Breast epithelium (tissue), 4 donors: ENCODE results near the gene MAGIX. TPM values are rescaled to one million over a fixed set of nuclear protein-coding genes. Genes with fewer than 3 reads are reported as not detected.

Source experiments
- DNase-seq, 2 donors: peaks; one replicate each; pipeline ENCODE4 v3.0.0-alpha.2; 2019; ENCODE audit warnings: low spot score in 2 of 2
- H3K27ac ChIP-seq, 2 donors: fragments of 200-600 bp; sonication (generic) in 1 of 2; one replicate each; pipeline ENCODE4 v1.5.1; 2016 to 2019; ENCODE audit warnings: mild to moderate bottlenecking in 1 of 2
- H3K27me3 ChIP-seq, 2 donors: fragments of 200-600 bp; sonication (generic) in 1 of 2; one replicate each; pipeline versions ENCODE4 v1.5.1 to v1.6.0; 2017 to 2019; ENCODE audit warnings: control low read depth in 1 of 2, mild to moderate bottlenecking in 1 of 2
- H3K36me3 ChIP-seq: fragments of 200-600 bp; one replicate; pipeline ENCODE4 v1.5.1; 2019
- H3K4me1 ChIP-seq, 2 donors: fragments of 200-600 bp; sonication (generic); one replicate each; pipeline ENCODE4 v1.5.1; 2016 to 2019; ENCODE audit warnings: control low read depth in 1 of 2
- H3K4me3 ChIP-seq, 3 donors: fragments of 200-600 bp; sonication (generic); 1 replicate in 2 of 3; 2 replicates in 1 of 3; pipeline ENCODE4 v1.5.1; 2016 to 2019; ENCODE audit warnings: mild to moderate bottlenecking in 3 of 3, moderate library complexity in 2 of 3
- H3K9me3 ChIP-seq, 2 donors: fragments of 200-600 bp; sonication (generic) in 1 of 2; one replicate each; pipeline ENCODE4 v1.5.1; 2016 to 2019; ENCODE audit warnings: control low read depth in 1 of 2
- CTCF ChIP-seq, 3 donors: fragments of 450-650 bp; IDR thresholded peaks; one replicate each; pipeline ENCODE4 v1.5.1; 2016 to 2017; ENCODE audit warnings: antibody characterized with exemption in 3 of 3, mild to moderate bottlenecking in 3 of 3, moderate library complexity in 3 of 3
- POLR2A ChIP-seq: fragments of 450-650 bp; IDR thresholded peaks from one replicate; pipeline ENCODE4 v1.6.1; 2016; ENCODE audit warnings: antibody characterized with exemption, mild to moderate bottlenecking, moderate library complexity
- POLR2AphosphoS5 ChIP-seq, 3 donors: sonication (generic); formaldehyde crosslinking; IDR thresholded peaks; one replicate each; pipeline ENCODE4 v1.6.1; 2017; ENCODE audit warnings: antibody characterized with exemption in 3 of 3
- intact Hi-C: fragments of 100-400 bp; cut with DNase I; formaldehyde crosslinking; loops from one replicate; pipeline ENCODE4 v1.15.1; 2023; ENCODE audit warnings: low total_unique reads
- total RNA-seq, 3 donors: library from RNA; depleted of rRNA; stranded (reverse); fragments of >200 nt; gene quantifications; one replicate each; pipeline ENCODE4 v1.1.0, GENCODE V29; 2016

MAGIX gene
- 10 to 100 TPM in 1 of 3 donors, 1 to 10 TPM in 2; 1.3 to 12.4 (median 4.9) TPM for total RNA-seq

DNA sequence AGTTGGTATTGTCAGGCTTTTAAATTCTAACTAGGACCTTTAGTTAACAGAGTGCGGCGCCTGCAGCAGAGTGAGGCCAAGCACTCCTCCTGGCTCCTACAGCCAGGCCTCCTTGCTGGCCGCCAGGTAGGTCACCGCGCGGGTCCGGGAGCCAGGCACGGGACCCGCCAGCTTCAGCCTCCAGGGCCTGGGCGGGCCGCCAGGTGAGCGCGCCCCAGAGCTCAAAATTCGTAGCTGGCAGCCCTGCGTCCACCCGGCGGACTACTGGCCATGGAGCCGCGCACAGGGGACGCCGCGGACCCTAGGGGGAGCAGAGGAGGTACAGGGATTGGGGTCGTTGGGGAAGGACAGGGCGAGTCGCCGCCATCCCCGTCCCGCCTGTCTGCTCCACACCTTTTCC is at the start of gene MAGIX:
Gene MAGIX, plus strand, starts transcription at position 139 of the 400 bp plus-strand sequence. Its CDS starts 132 bp downstream, at position 271.
- intact Hi-C loops, result no loop called here
- H3K36me3 ChIP-seq, result no peaks in the 10 kb centered on the region
- no peak for TF ChIP-seq POLR2AphosphoS5 (IDR thresholded peaks at IDR 0.05)
- TF ChIP-seq CTCF (IDR thresholded peaks at IDR 0.05), result no peak
- no peak for TF ChIP-seq POLR2A
- no peak for DNase-seq
- no peaks in the 10 kb centered on the region for H3K4me1 ChIP-seq
- no peaks in the 10 kb centered on the region for H3K9me3 ChIP-seq
- peak within 1 kb of the TSS; percentile 87 to 98 for H3K27ac ChIP-seq
- H3K4me3 ChIP-seq, result peak within 1 kb of the TSS; percentile 36 to 70 (median 51)
- H3K27me3 ChIP-seq, result peaks cover 0 to 23% of the 10 kb centered on the region in 2 donors

DNA sequence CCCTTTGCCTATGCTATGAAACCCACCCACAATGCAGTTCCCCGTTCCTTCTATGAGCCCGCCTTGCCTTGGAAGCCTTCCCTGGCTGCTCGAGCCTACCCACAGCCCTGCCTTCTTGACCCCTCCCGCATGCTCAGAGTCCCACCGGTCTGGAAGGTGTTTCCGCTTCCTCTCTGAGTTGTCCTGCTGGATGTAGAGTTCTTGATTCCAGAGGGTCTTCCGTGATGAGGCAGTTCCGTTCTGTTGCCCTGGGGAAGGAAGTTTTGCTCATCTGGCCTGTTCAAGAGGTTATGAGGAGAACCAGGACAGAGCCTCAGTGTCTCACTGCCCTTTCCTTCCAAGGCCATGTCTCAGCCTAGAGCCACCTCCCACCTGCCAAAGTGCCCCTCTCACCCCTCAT is 46.5 kb upstream of the MAGIX start:
- H3K27ac ChIP-seq, result no peak overlapping the region
- DNase-seq, result no peak
- H3K27me3 ChIP-seq, result peaks cover 0 to 10% of the 10 kb centered on the region in 2 donors
- intact Hi-C loops, result no loop called here
- no peaks in the 10 kb centered on the region for H3K4me1 ChIP-seq
- no peaks in the 10 kb centered on the region for H3K36me3 ChIP-seq
- TF ChIP-seq POLR2A (no peak), POLR2AphosphoS5 (IDR thresholded peaks at IDR 0.05) (no peak), CTCF (IDR thresholded peaks at IDR 0.05) (no peak)
- H3K4me3 ChIP-seq, result no peak overlapping the region
- no peaks in the 10 kb centered on the region for H3K9me3 ChIP-seq

DNA sequence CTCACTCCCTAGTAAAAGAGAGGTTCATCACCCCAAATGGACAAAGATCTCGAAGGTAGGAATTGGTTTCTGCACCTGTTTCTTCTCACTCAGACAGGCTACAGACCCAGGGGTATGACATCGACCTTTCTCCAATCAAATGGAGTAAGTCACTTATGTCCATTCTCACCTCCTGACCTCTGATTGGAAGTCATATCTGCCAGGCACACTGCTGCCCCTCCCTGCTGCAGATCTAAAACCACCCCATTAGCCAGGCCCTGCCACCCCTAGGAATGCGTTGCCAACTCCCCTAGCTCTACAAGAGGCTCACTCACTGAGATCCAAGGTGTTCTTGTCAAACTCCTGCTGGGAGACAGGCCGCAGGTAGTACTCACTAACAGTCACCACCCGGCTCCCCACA is 45.8 kb upstream of the MAGIX start:
- H3K4me3 ChIP-seq, result no peak overlapping the region
- TF ChIP-seq POLR2AphosphoS5 (IDR thresholded peaks at IDR 0.05), result no peak
- no peak for TF ChIP-seq CTCF (IDR thresholded peaks at IDR 0.05)
- no peak for TF ChIP-seq POLR2A
- no peak for DNase-seq
- no peak overlapping the region for H3K27ac ChIP-seq
- no peaks in the 10 kb centered on the region for H3K36me3 ChIP-seq
- no peaks in the 10 kb centered on the region for H3K9me3 ChIP-seq
- peaks cover 0 to 10% of the 10 kb centered on the region in 2 donors for H3K27me3 ChIP-seq
- no peaks in the 10 kb centered on the region for H3K4me1 ChIP-seq
- intact Hi-C loops, result no loop called here

GRCh38 chrX:49117581-49117980 is 45.0 kb upstream of the MAGIX start:
- Histone ChIP-seq H3K4me1 (no peaks in the 10 kb centered on the region), H3K36me3 (no peaks in the 10 kb centered on the region), H3K27me3 (peaks cover 0 to 10% of the 10 kb centered on the region in 2 donors), H3K4me3 (no peak overlapping the region), H3K27ac (no peak overlapping the region), H3K9me3 (no peaks in the 10 kb centered on the region)
- intact Hi-C loops, result no loop called here
- no peak for DNase-seq
- TF ChIP-seq CTCF (IDR thresholded peaks at IDR 0.05) (no peak), POLR2AphosphoS5 (IDR thresholded peaks at IDR 0.05) (no peak), POLR2A (no peak)

- TF ChIP-seq POLR2A, result no peak
- TF ChIP-seq POLR2AphosphoS5 (IDR thresholded peaks at IDR 0.05), result no peak
- no peak for TF ChIP-seq CTCF (IDR thresholded peaks at IDR 0.05)
- DNase-seq, result no peak
- Histone ChIP-seq H3K4me1 (no peaks in the 10 kb centered on the region), H3K36me3 (no peaks in the 10 kb centered on the region), H3K27ac (no peak overlapping the region), H3K27me3 (peaks cover 0 to 7% of the 10 kb centered on the region in 2 donors), H3K9me3 (no peaks in the 10 kb centered on the region), H3K4me3 (no peak overlapping the region)
- intact Hi-C loops, result no loop called here
Observed at GRCh38 chrX:49120091-49120490, 42.5 kb upstream of the MAGIX start.
